T-cell (primary cell): ENCODE measurements around the gene SYT2. TPM values are rescaled to one million over a fixed set of nuclear protein-coding genes. Genes with fewer than 3 reads are reported as not detected.

Experiments used
- ATAC-seq, 4 experiments: fragments of 200-7000 bp in 3 of 4; fragments of 150-1000 bp in 1 of 4; cut with Tn5 transposase; replicated peaks in 1 of 4; 1 replicate in 3 of 4; 2 replicates in 1 of 4; pipeline ENCODE4 v1.10.0; 2021; ENCODE audit warnings: moderate library complexity in 3 of 4, mild to moderate bottlenecking in 2 of 4, moderate number of reproducible peaks in 1 of 4
- CTCF ChIA-PET, 2 donors: fragments of 300-600 bp; sonication (Branson Sonifier 250); formaldehyde crosslinking; loops; one replicate each; lab custom pipeline; 2022; ENCODE audit warnings: antibody characterized with exemption in 2 of 2; lab: Charles Lee
- POLR2A ChIA-PET, 2 donors: fragments of 300-600 bp; sonication (Branson Sonifier 250); formaldehyde crosslinking; loops; one replicate each; lab custom pipeline; 2022; ENCODE audit warnings: antibody characterized with exemption in 2 of 2; lab: Charles Lee
- DNase-seq, 35 experiments: peaks; one replicate each; pipeline versions ENCODE4 v3.0.0 to v3.0.0-alpha.2; 2013 to 2023
- H3K27ac ChIP-seq: one replicate; pipeline ENCODE4 v1.5.1; 2013; ENCODE audit warnings: low read length
- H3K27me3 ChIP-seq, 2 experiments: replicated peaks in 1 of 2; 1 replicate in 1 of 2; 2 replicates in 1 of 2; pipeline versions ENCODE4 v1.6.1 to v1.7.0; 2013; ENCODE audit warnings: low read length in 1 of 2, mixed read lengths in 1 of 2; ENCODE audit not compliant: control insufficient read depth in 2 of 2, insufficient read depth in 2 of 2; ENCODE audit errors: extremely low read depth in 1 of 2
- H3K36me3 ChIP-seq, 2 donors: 1 replicate in 1 of 2; 2 replicates in 1 of 2; pipeline versions ENCODE4 v1.6.1 to v1.7.0; 2013; ENCODE audit warnings: low read length in 1 of 2; ENCODE audit not compliant: control insufficient read depth in 2 of 2, insufficient read depth in 1 of 2; ENCODE audit errors: extremely low read depth in 1 of 2
- H3K4me1 ChIP-seq, 2 experiments: 1 replicate in 1 of 2; 2 replicates in 1 of 2; pipeline versions ENCODE4 v1.6.1 to v1.7.0; 2013; ENCODE audit warnings: low read length in 2 of 2, mixed read lengths in 1 of 2; ENCODE audit not compliant: insufficient read depth in 2 of 2, control insufficient read depth in 1 of 2; ENCODE audit errors: extremely low read depth in 1 of 2
- H3K4me3 ChIP-seq, 2 donors: 1 replicate in 1 of 2; 2 replicates in 1 of 2; pipeline versions ENCODE4 v1.5.1 to v1.7.0; 2013; ENCODE audit warnings: mild to moderate bottlenecking in 2 of 2, low read length in 1 of 2, moderate library complexity in 1 of 2; ENCODE audit not compliant: control insufficient read depth in 1 of 2; ENCODE audit errors: extremely low read depth in 1 of 2
- H3K9me3 ChIP-seq: 2 replicates; pipeline ENCODE4 v1.7.0; 2013
- H3K27ac Mint-ChIP-seq, 2 donors: one replicate each; pipeline ENCODE4 v1.8.0; 2020 to 2021; ENCODE audit warnings: mild to moderate bottlenecking in 2 of 2, mixed read lengths in 2 of 2
- H3K27me3 Mint-ChIP-seq, 2 donors: one replicate each; pipeline ENCODE4 v1.8.0; 2021 to 2022; ENCODE audit warnings: mixed read lengths in 2 of 2
- H3K36me3 Mint-ChIP-seq: one replicate; pipeline ENCODE4 v1.8.0; 2021; ENCODE audit warnings: mixed read lengths
- H3K4me1 Mint-ChIP-seq, 3 donors: one replicate each; pipeline ENCODE4 v1.8.0; 2020 to 2022; ENCODE audit warnings: mixed read lengths in 3 of 3, mild to moderate bottlenecking in 1 of 3
- H3K4me3 Mint-ChIP-seq, 3 donors: one replicate each; pipeline ENCODE4 v1.8.0; 2020 to 2022; ENCODE audit warnings: mild to moderate bottlenecking in 3 of 3, mixed read lengths in 3 of 3, moderate library complexity in 3 of 3
- H3K9me3 Mint-ChIP-seq, 3 donors: one replicate each; pipeline ENCODE4 v1.8.0; 2020 to 2022; ENCODE audit warnings: mixed read lengths in 3 of 3
- WGBS: methylation state at CpG from one replicate; pipeline ENCODE4 v1.1.5; 2013; ENCODE audit warnings: missing lambda C conversion rate; ENCODE audit not compliant: insufficient coverage; 5-methylcytosine and 5-hydroxymethylcytosine counted together
- total RNA-seq, 35 experiments: library from RNA in 6 of 35; stranded (reverse) in 6 of 35; fragments of 120-200 nt in 1 of 35; gene quantifications; one replicate each; pipeline versions ENCODE4 v1.2.1 to v1.2.4 and lab custom pipeline; 2013 to 2026

The SYT2 gene
- total RNA-seq, 5 donors from 2014 or later (not counting 1 experiment from before 2014, with no cell fraction given), result 0.03 to 0.07 (median 0.06) TPM; not detected in 2

DNA sequence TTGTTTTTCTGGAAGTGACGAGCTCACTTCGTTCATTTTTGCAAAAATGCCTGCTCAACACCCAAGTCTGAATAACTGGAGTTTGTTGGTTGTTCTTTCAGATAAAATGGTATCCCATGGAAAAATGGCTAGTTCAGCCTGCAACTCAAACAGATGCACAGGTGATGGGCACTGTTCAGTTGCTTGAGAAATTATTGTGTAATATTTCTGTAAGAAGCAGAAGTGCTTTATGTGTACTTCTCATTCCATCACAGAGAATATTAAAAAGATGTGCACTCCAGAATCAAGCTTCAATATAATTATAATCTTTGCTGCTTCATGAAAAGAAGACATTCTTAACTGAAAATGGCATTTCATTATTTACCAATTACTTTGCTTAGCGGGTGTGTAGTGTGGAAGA is 9.1 kb downstream of the SYT2 start:
- Mint-ChIP-seq H3K4me3 (no peak overlapping the region), H3K27ac (no peak overlapping the region), H3K27me3 (peaks cover 35 to 52% of the 10 kb centered on the region in 2 donors), H3K4me1 (peaks cover 0 to 5% (median 0%) of the 10 kb centered on the region in 3 donors), H3K36me3 (no peaks in the 10 kb centered on the region), H3K9me3 (no peaks in the 10 kb centered on the region)
- WGBS, result 83% methylated on average over 2 of the region's 3 CpGs
- ChIA-PET CTCF (no interaction called here), POLR2A (no interaction called here)
- peaks cover 8 to 68% of the 10 kb centered on the region in 2 experiments for H3K27me3 ChIP-seq
- no peak overlapping the region for H3K27ac ChIP-seq
- ATAC-seq, result no peak
- H3K36me3 ChIP-seq, result no peaks in the 10 kb centered on the region
- no peaks in the 10 kb centered on the region for H3K9me3 ChIP-seq
- no peak for DNase-seq
- H3K4me1 ChIP-seq, result peaks cover 0 to 5% of the 10 kb centered on the region in 2 experiments
- H3K4me3 ChIP-seq, result no peak overlapping the region

GRCh38 chr1:202700061-202700460 is 10.2 kb downstream of the SYT2 start:
- H3K9me3 Mint-ChIP-seq, result no peaks in the 10 kb centered on the region
- Histone ChIP-seq H3K27me3 (peaks cover 7 to 63% of the 10 kb centered on the region in 2 experiments), H3K36me3 (no peaks in the 10 kb centered on the region), H3K27ac (no peak overlapping the region), H3K4me1 (peaks cover 0 to 5% of the 10 kb centered on the region in 2 experiments), H3K4me3 (no peak overlapping the region), H3K9me3 (no peaks in the 10 kb centered on the region)
- H3K4me1 Mint-ChIP-seq, result peaks cover 0 to 5% (median 0%) of the 10 kb centered on the region in 3 donors
- H3K36me3 Mint-ChIP-seq, result no peaks in the 10 kb centered on the region
- ChIA-PET CTCF (interaction anchor here in 1 of 2 donors (0.6 kb wide), 1 partner anchor 71 kb away, joined by 3 read pairs; no protein-coding TSS in a partner anchor), POLR2A (interaction anchor here in 1 of 2 donors (0.6 kb wide), 1 partner anchor 423 kb away, joined by 4 read pairs; no protein-coding TSS in a partner anchor)
- H3K27ac Mint-ChIP-seq, result no peak overlapping the region
- peaks cover 37 to 55% of the 10 kb centered on the region in 2 donors for H3K27me3 Mint-ChIP-seq
- no peak overlapping the region for H3K4me3 Mint-ChIP-seq
- ATAC-seq (no peak), DNase-seq (no peak)
- WGBS, result 58% methylated on average over 4 of the region's 5 CpGs

GRCh38 chr1:202698276-202698675 is 12.0 kb downstream of the SYT2 start:
- H3K36me3 Mint-ChIP-seq, result no peaks in the 10 kb centered on the region

DNA sequence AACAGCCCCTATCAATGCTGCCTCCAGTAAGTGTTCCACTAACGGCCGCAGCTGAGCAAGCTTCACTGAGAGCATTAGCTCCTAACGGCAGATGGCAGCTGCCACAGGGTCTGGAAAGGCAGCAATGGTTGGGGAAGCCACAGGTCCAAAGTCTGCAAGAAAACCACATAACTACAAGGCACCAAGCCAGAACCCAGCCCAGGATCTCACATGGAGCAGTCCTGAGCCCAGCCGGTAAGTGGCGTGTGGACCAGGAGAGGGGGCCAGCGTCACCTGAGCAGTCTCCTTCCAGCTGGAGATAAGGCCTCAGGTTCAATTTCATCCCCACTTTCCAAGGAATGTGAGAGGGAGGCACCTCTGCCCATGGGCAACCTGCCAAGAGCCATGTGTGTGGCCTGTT is 13.2 kb downstream of the SYT2 start:
- WGBS, result 80% methylated on average over 3 of the region's 6 CpGs

More at GRCh38 chr1:202698276-202698675, 12.0 kb downstream of the SYT2 start:
- Mint-ChIP-seq H3K27me3 (peaks cover 38 to 54% of the 10 kb centered on the region in 2 donors), H3K27ac (no peak overlapping the region), H3K9me3 (no peaks in the 10 kb centered on the region), H3K4me1 (peaks cover 0 to 5% (median 0%) of the 10 kb centered on the region in 3 donors), H3K4me3 (no peak overlapping the region)
- ATAC-seq, result no peak
- CTCF ChIA-PET, result interaction anchor here in 1 of 2 donors (0.6 kb wide), 1 partner anchor 98 kb away, joined by 3 read pairs; no protein-coding TSS in a partner anchor
- Histone ChIP-seq H3K4me1 (peaks cover 0 to 5% of the 10 kb centered on the region in 2 experiments), H3K9me3 (no peaks in the 10 kb centered on the region), H3K36me3 (no peaks in the 10 kb centered on the region), H3K27ac (no peak overlapping the region), H3K27me3 (peaks cover 0 to 54% of the 10 kb centered on the region in 2 experiments), H3K4me3 (no peak overlapping the region)
- WGBS, result 4% methylated on average over 7 of the region's 8 CpGs
- DNase-seq, result no peak
- POLR2A ChIA-PET, result no interaction called here

DNA sequence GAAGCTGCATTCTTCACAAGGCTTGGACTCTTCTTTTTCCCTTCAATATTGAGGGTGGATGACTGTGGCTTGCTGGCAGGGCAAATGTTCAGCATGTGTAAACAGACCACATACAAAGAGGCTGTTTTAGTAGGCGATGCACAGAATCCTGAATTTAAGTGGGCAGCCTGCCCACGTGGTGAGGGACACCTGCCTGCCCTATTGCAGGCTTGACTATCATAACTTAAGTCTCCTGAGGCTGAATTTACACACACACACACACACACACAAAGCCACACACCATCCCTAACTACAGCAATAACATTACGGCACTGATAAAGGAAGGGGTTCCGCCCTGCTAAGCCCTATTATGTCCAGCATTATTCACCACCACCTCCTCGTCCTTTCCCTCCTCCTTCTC is 15.9 kb downstream of the SYT2 start:
- H3K9me3 Mint-ChIP-seq, result peaks cover 2 to 4% (median 4%) of the 10 kb centered on the region in 3 donors
- H3K27ac Mint-ChIP-seq, result no peak overlapping the region
- H3K9me3 ChIP-seq, result no peaks in the 10 kb centered on the region
- H3K4me3 ChIP-seq, result no peak overlapping the region
- H3K27ac ChIP-seq, result no peak overlapping the region
- H3K36me3 Mint-ChIP-seq, result no peaks in the 10 kb centered on the region
- ATAC-seq, result no peak
- peaks cover 51 to 66% of the 10 kb centered on the region in 2 donors for H3K27me3 Mint-ChIP-seq
- H3K4me1 ChIP-seq, result peaks cover 0 to 5% of the 10 kb centered on the region in 2 experiments
- H3K27me3 ChIP-seq, result peaks cover 0 to 53% of the 10 kb centered on the region in 2 experiments
- peaks cover 0 to 5% (median 0%) of the 10 kb centered on the region in 3 donors for H3K4me1 Mint-ChIP-seq
- DNase-seq, result no peak
- CTCF ChIA-PET, result no interaction called here
- no peak overlapping the region for H3K4me3 Mint-ChIP-seq
- WGBS, result 62% methylated on average over 5 of the region's 5 CpGs
- H3K36me3 ChIP-seq, result no peaks in the 10 kb centered on the region
- POLR2A ChIA-PET, result no interaction called here

More for the DNA sequence above, 13.2 kb downstream of the SYT2 start:
- Histone ChIP-seq H3K9me3 (no peaks in the 10 kb centered on the region), H3K27ac (no peak overlapping the region), H3K27me3 (peaks cover 0 to 52% of the 10 kb centered on the region in 2 experiments), H3K4me1 (peaks cover 0 to 5% of the 10 kb centered on the region in 2 experiments), H3K4me3 (no peak overlapping the region), H3K36me3 (no peaks in the 10 kb centered on the region)
- Mint-ChIP-seq H3K9me3 (peaks cover 2 to 4% (median 4%) of the 10 kb centered on the region in 3 donors), H3K36me3 (no peaks in the 10 kb centered on the region), H3K27ac (no peak overlapping the region), H3K4me1 (peaks cover 0 to 5% (median 0%) of the 10 kb centered on the region in 3 donors), H3K27me3 (peaks cover 38 to 50% of the 10 kb centered on the region in 2 donors), H3K4me3 (no peak overlapping the region)
- CTCF ChIA-PET, result interaction anchor here in 1 of 2 donors (0.6 kb wide), 1 partner anchor 457 kb away, joined by 3 read pairs; no protein-coding TSS in a partner anchor
- POLR2A ChIA-PET, result no interaction called here
- ATAC-seq (no peak), DNase-seq (no peak)

GRCh38 chr1:202692959-202693555 is 17.2 kb downstream of the SYT2 start:
- H3K4me3 Mint-ChIP-seq, result no peak overlapping the region
- peak in 34 of 35 experiments; percentile 11 to 80 (median 52) for DNase-seq
- H3K36me3 Mint-ChIP-seq, result no peaks in the 10 kb centered on the region
- peaks cover 0 to under 1% (median 0%) of the 10 kb centered on the region in 3 donors for H3K4me1 Mint-ChIP-seq
- no peaks in the 10 kb centered on the region for H3K9me3 ChIP-seq
- no CpG with 5 or more reads among the region's 3 CpGs for WGBS
- peaks cover 50 to 70% of the 10 kb centered on the region in 2 donors for H3K27me3 Mint-ChIP-seq
- POLR2A ChIA-PET, result no interaction called here
- H3K27ac Mint-ChIP-seq, result peak overlapping the region in 1 of 2 donors; percentile 74
- H3K4me1 ChIP-seq, result peaks cover 0 to under 1% of the 10 kb centered on the region in 2 experiments
- no peak overlapping the region for H3K4me3 ChIP-seq
- peaks cover 2 to 4% (median 4%) of the 10 kb centered on the region in 3 donors for H3K9me3 Mint-ChIP-seq
- ATAC-seq, result peak; percentile 48 to 70 (median 64)
- H3K27me3 ChIP-seq, result peaks cover 0 to 48% of the 10 kb centered on the region in 2 experiments
- no peaks in the 10 kb centered on the region for H3K36me3 ChIP-seq
- CTCF ChIA-PET, result interaction anchor here in 1 of 2 donors (0.6 kb wide), 1 partner anchor 347 kb away, joined by 3 read pairs; no protein-coding TSS in a partner anchor
- H3K27ac ChIP-seq, result no peak overlapping the region
